Measurements from ENCODE around the gene GNA12. TPM values are rescaled to one million over a fixed set of nuclear protein-coding genes. Genes with fewer than 3 reads are reported as not detected.
A peak's percentile ranks its signal among the peaks of the same experiment; 100 is the strongest.

GNA12 gene
- total RNA-seq, 1 donor from 2014 or later: 67.2 TPM

GRCh38 chr7:2840458-2840857 lies 3.6 kb downstream of the GNA12 start:
- Mint-ChIP-seq H3K4me3 (ENCODE audit: unreplicated experiment) (no peak overlapping the region), H3K9me3 (ENCODE audit: unreplicated experiment) (peaks cover 4% of the 10 kb centered on the region), H3K36me3 (ENCODE audit: low read depth, unreplicated experiment) (peaks cover 10% of the 10 kb centered on the region), H3K27ac (ENCODE audit: unreplicated experiment) (no peak overlapping the region), H3K27me3 (ENCODE audit: low read depth, unreplicated experiment) (no peaks in the 10 kb centered on the region), H3K4me1 (ENCODE audit: low read depth, unreplicated experiment) (peaks cover 23% of the 10 kb centered on the region)
- peaks cover 78% of the 10 kb centered on the region for H4K20me1 ChIP-seq (ENCODE audit: insufficient read depth, low read length)
- no peak overlapping the region for H3K4me2 ChIP-seq (ENCODE audit: low read length)
- H3K4me1 ChIP-seq (ENCODE audit: insufficient read depth, low read length): peaks cover 8% of the 10 kb centered on the region
- peaks cover 81% of the 10 kb centered on the region for H3K79me2 ChIP-seq (ENCODE audit: insufficient read depth, low read length)
- TF ChIP-seq EZH2 (IDR thresholded peaks at IDR 0.05; ENCODE audit: insufficient read depth, low read length) (no peak), CTCF (IDR thresholded peaks at IDR 0.05; ENCODE audit: insufficient read depth, low read depth, low read length) (no peak)
- no peak overlapping the region for H3K9ac ChIP-seq (ENCODE audit: low read length)
- no peak overlapping the region for H3K27ac ChIP-seq (ENCODE audit: low read depth, low read length)
- H3K27me3 ChIP-seq (ENCODE audit: insufficient read depth, low read length): no peaks in the 10 kb centered on the region
- no peak overlapping the region for H2AFZ ChIP-seq (ENCODE audit: low read depth, low read length)
- no peak overlapping the region for H3K4me3 ChIP-seq (ENCODE audit: insufficient read depth, low read depth, low read length)
- peaks cover 4% of the 10 kb centered on the region for H3K36me3 ChIP-seq (ENCODE audit: insufficient read depth, low read length)
- FAIRE-seq (no peak), DNase-seq (ENCODE audit: low read depth) (no peak)
- H3K9me3 ChIP-seq (ENCODE audit: insufficient read depth, low read depth, low read length): no peaks in the 10 kb centered on the region

- Histone ChIP-seq H3K27me3 (ENCODE audit: insufficient read depth, low read length) (no peaks in the 10 kb centered on the region), H3K27ac (ENCODE audit: low read depth, low read length) (no peak overlapping the region), H3K9ac (ENCODE audit: low read length) (no peak overlapping the region), H3K9me3 (ENCODE audit: insufficient read depth, low read depth, low read length) (no peaks in the 10 kb centered on the region), H3K4me2 (ENCODE audit: low read length) (no peak overlapping the region), H4K20me1 (ENCODE audit: insufficient read depth, low read length) (peaks cover 92% of the 10 kb centered on the region), H3K4me3 (ENCODE audit: insufficient read depth, low read depth, low read length) (no peak overlapping the region), H2AFZ (ENCODE audit: low read depth, low read length) (no peak overlapping the region), H3K79me2 (ENCODE audit: insufficient read depth, low read length) (peaks cover 96% of the 10 kb centered on the region), H3K4me1 (ENCODE audit: insufficient read depth, low read length) (peaks cover 8% of the 10 kb centered on the region), H3K36me3 (ENCODE audit: insufficient read depth, low read length) (peaks cover 7% of the 10 kb centered on the region)
- H3K4me1 Mint-ChIP-seq (ENCODE audit: low read depth, unreplicated experiment): peaks cover 19% of the 10 kb centered on the region
- TF ChIP-seq EZH2 (IDR thresholded peaks at IDR 0.05; ENCODE audit: insufficient read depth, low read length) (no peak), CTCF (IDR thresholded peaks at IDR 0.05; ENCODE audit: insufficient read depth, low read depth, low read length) (no peak)
- no peak overlapping the region for H3K27ac Mint-ChIP-seq (ENCODE audit: unreplicated experiment)
- H3K9me3 Mint-ChIP-seq (ENCODE audit: unreplicated experiment): no peaks in the 10 kb centered on the region
- FAIRE-seq (no peak), DNase-seq (ENCODE audit: low read depth) (peak; percentile 22)
- H3K27me3 Mint-ChIP-seq (ENCODE audit: low read depth, unreplicated experiment): no peaks in the 10 kb centered on the region
- H3K4me3 Mint-ChIP-seq (ENCODE audit: unreplicated experiment): no peak overlapping the region
- H3K36me3 Mint-ChIP-seq (ENCODE audit: low read depth, unreplicated experiment): peaks cover 16% of the 10 kb centered on the region
Observed at GRCh38 chr7:2838873-2839578, 5.1 kb downstream of the GNA12 start.

GRCh38 chr7:2838451-2838850 lies 5.7 kb downstream of the GNA12 start:
- Histone ChIP-seq H3K9ac (ENCODE audit: low read length) (no peak overlapping the region), H3K36me3 (ENCODE audit: insufficient read depth, low read length) (peaks cover 7% of the 10 kb centered on the region), H3K4me2 (ENCODE audit: low read length) (no peak overlapping the region), H3K27ac (ENCODE audit: low read depth, low read length) (no peak overlapping the region), H3K4me1 (ENCODE audit: insufficient read depth, low read length) (peaks cover 8% of the 10 kb centered on the region), H4K20me1 (ENCODE audit: insufficient read depth, low read length) (peaks cover 95% of the 10 kb centered on the region), H3K9me3 (ENCODE audit: insufficient read depth, low read depth, low read length) (no peaks in the 10 kb centered on the region), H3K27me3 (ENCODE audit: insufficient read depth, low read length) (no peaks in the 10 kb centered on the region), H3K79me2 (ENCODE audit: insufficient read depth, low read length) (peaks cover 98% of the 10 kb centered on the region), H2AFZ (ENCODE audit: low read depth, low read length) (no peak overlapping the region), H3K4me3 (ENCODE audit: insufficient read depth, low read depth, low read length) (no peak overlapping the region)
- H3K4me1 Mint-ChIP-seq (ENCODE audit: low read depth, unreplicated experiment): peaks cover 19% of the 10 kb centered on the region
- H3K9me3 Mint-ChIP-seq (ENCODE audit: unreplicated experiment): no peaks in the 10 kb centered on the region
- H3K27ac Mint-ChIP-seq (ENCODE audit: unreplicated experiment): no peak overlapping the region
- H3K27me3 Mint-ChIP-seq (ENCODE audit: low read depth, unreplicated experiment): no peaks in the 10 kb centered on the region
- DNase-seq (ENCODE audit: low read depth) (no peak), FAIRE-seq (no peak)
- H3K36me3 Mint-ChIP-seq (ENCODE audit: low read depth, unreplicated experiment): peaks cover 16% of the 10 kb centered on the region
- no peak overlapping the region for H3K4me3 Mint-ChIP-seq (ENCODE audit: unreplicated experiment)
- no peak for TF ChIP-seq CTCF (IDR thresholded peaks at IDR 0.05; ENCODE audit: insufficient read depth, low read depth, low read length)
- no peak for TF ChIP-seq EZH2 (IDR thresholded peaks at IDR 0.05; ENCODE audit: insufficient read depth, low read length)
